A549 (cell line): ENCODE results near the gene SFTPA2.

ENCODE experiments used
- CTCF ChIP-seq: fragments of >200 bp; sonication (Bioruptor Twin); formaldehyde crosslinking; IDR thresholded peaks from 3 replicates; pipeline ENCODE4 v1.5.1; 2016
- E2F6 ChIP-seq: IDR thresholded peaks from 2 replicates; pipeline ENCODE4 v1.6.1; 2012; ENCODE audit warnings: low read depth, borderline replicate concordance
- EHMT2 ChIP-seq: fragments of 200-600 bp; sonication (generic); IDR thresholded peaks from 2 replicates; pipeline ENCODE4 v1.6.1; 2016; ENCODE audit warnings: antibody characterized with exemption, low read depth, mild to moderate bottlenecking, moderate library complexity
- ELK1 ChIP-seq: fragments of 150-350 bp; IDR thresholded peaks from 2 replicates; pipeline ENCODE4 v1.6.1; 2014; ENCODE audit warnings: low read depth, mild to moderate bottlenecking, low read length
- FOXS1 ChIP-seq: fragments of 250-450 bp; sonication (Bioruptor Pico); IDR thresholded peaks from 2 replicates; pipeline ENCODE4 v1.5.0; 2020; ENCODE audit warnings: mild to moderate bottlenecking, moderate library complexity
- JUNB ChIP-seq: fragments of >200 bp; sonication (Bioruptor Twin); formaldehyde crosslinking; IDR thresholded peaks from 2 replicates; pipeline ENCODE4 v1.6.1; 2016
- KDM1A ChIP-seq: fragments of 200-600 bp; sonication (generic); IDR thresholded peaks from 2 replicates; pipeline ENCODE4 v1.6.1; 2016; ENCODE audit warnings: low read depth, mild to moderate bottlenecking
- MAX ChIP-seq: IDR thresholded peaks from 2 replicates; pipeline ENCODE4 v1.6.1; 2012
- POLR2A ChIP-seq: IDR thresholded peaks from 2 replicates; pipeline ENCODE4 v1.6.1; 2012; ENCODE audit warnings: mild to moderate bottlenecking, low read length
- POLR2AphosphoS2 ChIP-seq: conservative IDR thresholded peaks from 2 replicates; pipeline ENCODE4 v1.6.1; 2012; ENCODE audit warnings: low read length, improper control_type of control experiment, inconsistent platforms
- RAD21 ChIP-seq, 2 experiments: fragments of >200 bp in 1 of 2; sonication (Bioruptor Twin) in 1 of 2; formaldehyde crosslinking in 1 of 2; IDR thresholded peaks in 1 of 2; conservative IDR thresholded peaks in 1 of 2; 2 replicates in 1 of 2; 3 replicates in 1 of 2; pipeline ENCODE4 v1.6.1; 2012 to 2018; ENCODE audit warnings: inconsistent platforms in 1 of 2
- RCOR1 ChIP-seq: fragments of 150-350 bp; IDR thresholded peaks from 2 replicates; pipeline ENCODE4 v1.6.1; 2014; ENCODE audit warnings: antibody characterized with exemption, low read length, low read depth
- REST ChIP-seq: fragments of 200-600 bp; sonication (generic); IDR thresholded peaks from 2 replicates; pipeline ENCODE4 v1.6.1; 2016; ENCODE audit warnings: antibody characterized with exemption, mild to moderate bottlenecking, moderate library complexity
- TP53 ChIP-seq: fragments of 250-450 bp; sonication (Bioruptor Pico); IDR thresholded peaks from 2 replicates; pipeline ENCODE4 v1.5.0; 2021; ENCODE audit warnings: mild to moderate bottlenecking, moderate library complexity

GRCh38 chr10:79542626-79543025 lies 17.6 kb downstream of the SFTPA2 start:
- TF ChIP-seq CTCF (no peak), POLR2A (no peak), POLR2AphosphoS2 (no peak), TP53 (CRISPR knock-in tag) (no peak), KDM1A (no peak), JUNB (no peak), FOXS1 (CRISPR knock-in tag) (no peak), REST (no peak), E2F6 (no peak), RCOR1 (no peak), MAX (no peak), RAD21 (conservative IDR thresholded peaks at IDR 0.05 in 1 of 2, IDR thresholded peaks at IDR 0.05 in 1 of 2) (no peak), EHMT2 (no peak), ELK1 (no peak)
